ENCODE results near the gene NPAS3.

NPAS3 gene

GRCh38 chr14:33553706-33554278 lies 615.1 kb downstream of the NPAS3 start:
- DNase-seq (ENCODE audit: low read depth in 2 of 2): no peak

DNA sequence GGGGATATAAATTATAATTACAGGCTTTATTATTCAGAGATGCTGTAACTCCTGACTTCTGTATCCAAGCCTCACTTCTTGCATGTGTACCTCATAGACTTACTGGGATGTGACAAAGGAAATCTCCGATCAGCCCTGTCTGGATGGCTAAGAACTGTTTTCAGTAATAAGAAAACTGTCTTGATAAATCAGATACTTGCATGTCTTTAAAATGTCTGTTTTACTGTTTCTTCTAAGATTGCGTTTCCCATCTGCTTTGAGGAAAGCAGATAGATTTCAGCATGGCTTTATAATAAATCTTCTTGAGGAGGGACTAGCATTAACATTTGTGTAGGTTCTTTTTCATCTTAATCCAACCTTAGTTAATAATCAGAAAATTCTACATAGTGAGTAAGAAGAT lies 616.3 kb downstream of the NPAS3 start:
- no peak for DNase-seq (ENCODE audit: low read depth in 2 of 2)

- DNase-seq (ENCODE audit: low read depth in 2 of 2): no peak
Measured at GRCh38 chr14:33555710-33556350, 617.2 kb downstream of the NPAS3 start.

GRCh38 chr14:33556382-33557121 lies 617.9 kb downstream of the NPAS3 start:
- no peak for DNase-seq (ENCODE audit: low read depth in 2 of 2)

DNA sequence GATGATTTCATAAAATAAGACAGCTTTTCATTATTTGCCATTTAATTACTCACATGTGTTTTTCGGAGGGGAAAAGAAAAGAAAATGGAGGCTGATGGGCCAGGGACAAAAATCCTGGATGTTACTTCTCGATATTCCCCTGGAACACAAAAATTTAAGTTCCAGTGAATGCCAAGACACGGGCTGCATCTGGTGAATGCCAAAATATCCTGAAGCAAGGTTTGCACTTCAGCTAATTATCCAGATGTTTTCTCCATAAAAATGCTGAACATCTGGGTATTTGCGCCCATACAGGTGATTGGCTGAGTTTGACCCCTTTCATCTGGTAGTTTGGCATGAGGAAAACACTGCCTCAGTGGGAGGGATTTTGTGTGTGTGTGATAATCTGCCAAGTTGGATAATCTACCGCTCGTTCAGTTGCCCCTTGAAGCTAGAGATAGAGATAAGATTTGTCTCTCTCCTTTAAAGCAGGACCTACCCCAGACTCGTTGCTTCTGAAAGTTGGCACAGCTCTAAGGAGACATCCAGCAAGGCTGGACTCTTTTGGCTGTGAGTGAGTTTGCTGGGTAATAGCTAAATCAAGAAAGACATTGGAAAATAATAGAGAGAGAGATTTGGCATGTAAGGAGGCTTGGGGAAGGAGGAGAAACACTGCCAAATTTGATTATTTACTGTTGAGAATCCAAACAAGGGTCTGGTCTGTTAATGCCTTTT lies 622.2 kb downstream of the NPAS3 start:
- no peak for DNase-seq (ENCODE audit: low read depth in 2 of 2)

- no peak for DNase-seq (ENCODE audit: low read depth in 2 of 2)
Measured at GRCh38 chr14:33561488-33562175, 623.0 kb downstream of the NPAS3 start.

DNA sequence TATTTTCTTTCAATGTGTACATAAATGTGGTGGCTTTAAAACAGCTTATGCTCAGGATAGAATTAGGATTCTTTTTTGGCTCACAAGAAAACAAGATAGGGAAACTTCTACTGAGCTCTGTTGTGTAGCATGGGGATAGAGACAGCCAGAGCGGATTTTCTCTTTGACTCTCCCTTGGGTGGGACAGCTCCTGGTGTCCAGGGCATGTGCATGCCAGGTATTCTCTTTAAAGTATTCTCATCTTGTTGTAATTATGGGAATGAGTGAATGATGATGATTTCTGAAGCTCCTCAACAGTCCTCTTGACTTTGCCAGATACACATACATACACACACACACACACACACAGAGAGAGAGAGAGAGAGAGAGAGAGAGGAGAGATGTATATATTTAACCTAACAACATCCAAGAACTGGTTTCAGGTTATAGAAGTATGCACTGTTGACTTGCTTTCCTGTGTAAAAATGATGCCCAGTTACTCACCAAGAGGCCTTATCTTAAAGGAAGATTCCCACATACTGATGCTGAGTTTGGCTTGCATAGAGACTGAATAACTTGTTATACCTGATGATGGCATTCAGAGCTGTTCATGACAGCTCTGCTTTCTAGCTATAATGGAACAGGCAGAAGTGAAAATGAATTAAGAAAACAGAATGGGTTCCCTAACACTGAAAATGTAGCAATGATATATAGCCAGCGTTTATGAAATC lies 624.7 kb downstream of the NPAS3 start:
- DNase-seq (ENCODE audit: low read depth in 2 of 2): no peak

GRCh38 chr14:33563901-33564197 lies 625.2 kb downstream of the NPAS3 start:
- DNase-seq (ENCODE audit: low read depth in 2 of 2): no peak

GRCh38 chr14:33564774-33565630 lies 626.3 kb downstream of the NPAS3 start:
- no peak for DNase-seq (ENCODE audit: low read depth in 2 of 2)

DNA sequence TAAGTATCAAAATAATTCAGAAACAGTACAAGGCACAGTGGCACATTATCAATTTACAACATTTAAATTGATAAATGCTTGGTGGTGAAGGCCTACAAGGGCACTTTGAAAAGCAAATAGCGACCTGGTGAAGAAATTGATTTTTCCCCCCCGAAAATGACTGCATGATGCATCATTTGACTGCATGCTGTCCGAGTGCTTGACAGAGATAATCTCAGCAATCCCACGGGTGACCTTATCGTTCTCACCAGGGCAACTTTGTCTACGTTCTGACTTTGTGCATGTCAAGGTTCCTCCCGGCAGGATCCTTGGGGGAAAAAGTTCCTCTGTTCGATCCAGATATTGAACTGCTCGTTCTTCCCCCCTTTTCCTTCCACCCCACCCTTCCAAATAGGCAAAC lies 627.4 kb downstream of the NPAS3 start:
- no peak for DNase-seq (ENCODE audit: low read depth in 2 of 2)

DNA sequence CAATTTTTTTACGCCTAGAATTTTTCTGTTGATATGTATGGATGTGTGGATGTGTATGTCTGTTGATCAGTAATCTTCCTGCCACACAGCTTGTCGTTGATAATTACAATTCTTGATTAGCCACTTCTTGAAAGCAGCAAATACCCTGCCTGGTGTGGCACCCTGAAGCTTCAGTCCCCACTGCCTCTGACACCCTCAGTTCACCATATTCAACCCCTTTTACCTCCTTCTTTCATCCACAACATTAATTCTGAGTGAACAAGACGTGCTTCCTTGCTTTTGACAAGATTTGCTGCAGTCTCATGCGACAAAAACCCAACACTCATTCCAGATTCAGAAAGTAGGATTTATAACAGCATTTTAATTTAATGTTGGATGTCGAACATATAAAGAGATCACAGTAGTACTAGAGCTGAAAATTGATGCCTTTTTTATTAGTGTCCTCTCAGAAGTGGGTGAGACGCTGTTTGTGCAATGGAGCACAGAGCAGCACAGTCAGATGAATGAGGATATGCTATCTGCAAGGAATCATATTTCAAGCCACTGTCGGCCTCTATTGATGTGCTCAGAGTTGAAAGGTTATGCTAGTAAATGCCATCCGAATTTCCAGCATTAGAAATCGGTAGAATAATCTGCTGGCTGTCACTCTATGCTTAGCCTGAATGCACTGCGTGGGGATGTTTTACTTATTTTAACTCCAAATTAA lies 628.5 kb downstream of the NPAS3 start:
- no peak for DNase-seq (ENCODE audit: low read depth in 2 of 2)

DNA sequence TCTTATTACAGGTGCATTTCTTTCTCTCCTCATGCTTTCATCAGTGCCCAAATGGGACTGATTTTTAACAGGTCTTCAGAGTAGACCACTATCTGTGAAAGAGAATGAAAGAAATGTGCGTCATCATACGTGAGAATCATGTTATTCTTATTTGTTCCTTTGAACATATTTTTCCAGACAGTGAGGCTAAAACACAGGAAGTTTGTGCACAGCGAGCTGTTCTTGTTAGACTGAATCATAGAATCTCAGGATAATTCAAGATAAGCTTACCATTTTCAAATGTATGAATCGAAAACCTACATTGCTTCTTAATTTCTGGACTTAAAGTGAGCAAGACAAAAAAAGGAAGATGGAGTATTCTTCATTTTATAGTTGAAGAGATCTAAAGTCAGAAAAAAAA lies 629.1 kb downstream of the NPAS3 start:
- DNase-seq (ENCODE audit: low read depth in 2 of 2): no peak

DNA sequence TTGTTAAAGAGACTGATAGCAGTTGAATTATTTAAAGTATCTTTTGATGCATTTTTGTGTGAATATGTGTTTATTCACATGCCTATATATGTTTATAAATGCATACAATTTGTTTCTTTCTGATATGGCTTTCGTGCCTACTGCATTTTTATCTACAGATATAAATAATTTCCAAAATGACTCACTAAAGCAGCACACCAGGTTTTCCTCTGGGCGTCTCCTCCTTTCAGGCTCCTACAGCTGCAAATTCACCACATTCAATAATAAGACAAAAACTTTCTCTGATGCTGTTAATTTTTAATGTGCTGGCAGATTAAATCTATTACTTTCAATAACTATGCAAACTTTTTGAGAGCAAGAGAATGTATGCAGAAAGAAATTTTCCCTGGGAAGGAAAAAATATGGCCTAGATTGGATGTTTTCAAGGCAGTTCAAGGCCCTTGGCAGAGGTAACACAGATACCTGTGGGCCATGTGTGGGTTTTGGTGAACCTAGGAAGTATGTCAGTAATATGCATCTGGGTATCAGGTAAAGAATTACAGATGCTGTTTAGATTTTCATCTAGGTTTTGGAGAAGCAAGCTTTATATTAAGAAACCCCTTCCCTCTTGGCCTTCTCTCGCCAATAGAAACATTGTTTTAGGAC lies 630.4 kb downstream of the NPAS3 start:
- no peak for DNase-seq (ENCODE audit: low read depth in 2 of 2)

- no peak for DNase-seq (ENCODE audit: low read depth in 2 of 2)
Measured at GRCh38 chr14:33569821-33570687, 631.4 kb downstream of the NPAS3 start.

DNA sequence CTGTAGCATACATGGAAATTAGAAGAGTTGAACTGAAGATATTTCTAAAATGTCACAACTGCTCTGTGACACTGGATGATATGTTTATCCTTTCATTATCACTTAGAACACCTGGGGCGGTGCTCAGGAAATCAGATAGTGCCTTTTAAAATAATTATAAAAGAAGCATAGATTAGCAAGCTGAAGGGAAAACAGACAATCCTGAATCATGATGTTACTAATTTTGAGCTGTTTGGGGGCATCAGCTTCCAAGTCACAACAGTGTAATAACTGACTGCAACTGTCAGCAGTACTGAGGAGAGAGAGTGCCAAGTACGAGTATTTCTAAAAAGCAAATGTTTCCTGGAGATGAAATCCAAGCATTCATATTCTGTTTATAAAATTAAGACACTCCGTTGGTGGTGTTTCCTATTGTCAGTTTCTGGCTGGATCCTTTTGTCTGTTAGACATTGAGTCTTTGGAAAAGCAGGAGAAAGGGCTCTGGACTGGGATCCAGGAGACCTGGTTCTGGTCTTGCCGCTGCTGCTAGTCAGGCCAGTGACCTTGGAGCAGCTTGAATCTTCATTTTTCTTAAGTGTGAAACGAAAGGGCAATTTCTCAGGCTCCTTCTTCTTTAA lies 632.1 kb downstream of the NPAS3 start:
- no peak for DNase-seq (ENCODE audit: low read depth in 2 of 2)

GRCh38 chr14:33573301-33573880 lies 634.7 kb downstream of the NPAS3 start:
- DNase-seq (ENCODE audit: low read depth in 2 of 2): no peak

GRCh38 chr14:33576014-33576413 lies 637.3 kb downstream of the NPAS3 start:
- no peak for DNase-seq (ENCODE audit: low read depth in 2 of 2)

Measured in activated CD8-positive, alpha-beta memory T cell treated with anti-CD3 and anti-CD28 coated beads for 4 hours (primary cell).